HEK293T (cell line): ENCODE results near the gene INPP4B.

Experiments used
- CTCF ChIA-PET: fragments of 350-600 bp; formaldehyde crosslinking; extraction: SDS; loops from one replicate; lab custom pipeline; 2021; ENCODE audit warnings: antibody characterized with exemption, inconsistent platforms; lab: Yijun Ruan, JAX
- POLR2A ChIA-PET: fragments of 350-600 bp; formaldehyde crosslinking; extraction: SDS; loops from one replicate; lab custom pipeline; 2020; ENCODE audit warnings: antibody characterized with exemption, inconsistent platforms; lab: Yijun Ruan, JAX
- DNase-seq: peaks from one replicate; pipeline ENCODE4 v3.0.0; 2012; ENCODE audit warnings: mixed read lengths; ENCODE audit errors: extremely low spot score
- ARNT ChIP-seq: fragments of 450-650 bp; IDR thresholded peaks from 2 replicates; pipeline ENCODE4 v1.6.1; 2017; ENCODE audit warnings: mild to moderate bottlenecking
- BHLHE40 ChIP-seq: fragments of 450-650 bp; IDR thresholded peaks from 2 replicates; pipeline ENCODE4 v1.6.1; 2016; ENCODE audit warnings: mild to moderate bottlenecking, moderate library complexity, borderline replicate concordance
- CTBP1 ChIP-seq: fragments of 450-650 bp; IDR thresholded peaks from 2 replicates; pipeline ENCODE4 v1.6.1; 2016; ENCODE audit warnings: borderline replicate concordance
- ELF4 ChIP-seq: fragments of 450-650 bp; IDR thresholded peaks from 2 replicates; pipeline ENCODE4 v1.6.1; 2017; ENCODE audit warnings: antibody characterized with exemption
- FOXA1 ChIP-seq: fragments of 450-650 bp; IDR thresholded peaks from 2 replicates; pipeline ENCODE4 v1.6.1; 2016; ENCODE audit warnings: mild to moderate bottlenecking
- FOXK2 ChIP-seq: fragments of 450-650 bp; IDR thresholded peaks from 2 replicates; pipeline ENCODE4 v1.6.1; 2016; ENCODE audit warnings: mild to moderate bottlenecking
- FOXM1 ChIP-seq: fragments of 450-650 bp; IDR thresholded peaks from 2 replicates; pipeline ENCODE4 v1.6.1; 2017; ENCODE audit warnings: mild to moderate bottlenecking, borderline replicate concordance
- HDGF ChIP-seq: fragments of 450-650 bp; IDR thresholded peaks from 2 replicates; pipeline ENCODE4 v1.6.1; 2017; ENCODE audit warnings: antibody characterized with exemption, borderline replicate concordance
- L3MBTL2 ChIP-seq: fragments of 450-650 bp; conservative IDR thresholded peaks from 2 replicates; pipeline ENCODE4 v1.6.1; 2016; ENCODE audit warnings: mild to moderate bottlenecking
- LEF1 ChIP-seq: fragments of 450-650 bp; IDR thresholded peaks from 2 replicates; pipeline ENCODE4 v1.6.1; 2017; ENCODE audit warnings: mild to moderate bottlenecking, borderline replicate concordance
- NFRKB ChIP-seq: fragments of 450-650 bp; IDR thresholded peaks from 2 replicates; pipeline ENCODE4 v1.6.1; 2016; ENCODE audit warnings: mild to moderate bottlenecking, moderate library complexity
- SP1 ChIP-seq: fragments of 450-650 bp; IDR thresholded peaks from 2 replicates; pipeline ENCODE4 v1.6.1; 2017
- SUZ12 ChIP-seq: fragments of 450-650 bp; IDR thresholded peaks from 2 replicates; pipeline ENCODE4 v1.6.1; 2016; ENCODE audit warnings: mild to moderate bottlenecking
- TARDBP ChIP-seq: fragments of 450-650 bp; IDR thresholded peaks from 2 replicates; pipeline ENCODE4 v1.6.1; 2016
- ZNF384 ChIP-seq: fragments of 450-650 bp; IDR thresholded peaks from 2 replicates; pipeline ENCODE4 v1.6.1; 2016
- TF ChIP-seq, protein P1 (sequence below): fragments of 450-650 bp; IDR thresholded peaks from 2 replicates; pipeline ENCODE4 v1.6.1; 2016

The INPP4B gene

DNA sequence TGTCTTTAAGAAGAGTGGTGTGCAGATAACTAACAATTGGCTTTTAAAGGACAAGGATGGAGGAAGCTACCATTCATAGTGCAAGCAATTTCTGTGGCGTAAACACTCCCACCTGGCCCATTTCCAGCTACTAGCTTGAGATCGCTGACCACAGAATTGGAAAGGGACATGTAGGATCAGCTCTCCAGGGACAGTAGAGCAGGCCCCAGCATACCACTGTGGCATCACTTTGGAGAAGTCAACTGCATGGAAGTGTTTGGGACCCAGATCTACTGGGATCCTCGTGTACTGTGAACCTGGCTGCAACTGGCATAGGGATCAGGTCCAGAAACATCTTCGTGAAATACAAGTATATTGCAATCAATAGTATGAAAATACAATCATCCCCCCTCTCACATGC, 515.0 kb downstream of the INPP4B start:
- TF ChIP-seq NFRKB (no peak), SP1 (no peak), LEF1 (no peak), SUZ12 (no peak), ELF4 (no peak), BHLHE40 (no peak), ZNF384 (no peak), FOXM1 (no peak)
- POLR2A ChIA-PET = no interaction called here
- no peak for DNase-seq
- CTCF ChIA-PET = no interaction called here

GRCh38 chr4:142330311-142330710, 515.8 kb downstream of the INPP4B start:
- TF ChIP-seq L3MBTL2 (no peak), CTBP1 (no peak)
- ChIA-PET CTCF (no interaction called here), POLR2A (no interaction called here)
- DNase-seq = no peak

GRCh38 chr4:142329313-142329712, 516.8 kb downstream of the INPP4B start:
- no peak for DNase-seq
- CTCF ChIA-PET = no interaction called here
- TF ChIP-seq CTBP1 (no peak), FOXK2 (no peak), FOXM1 (no peak), BHLHE40 (no peak)
- POLR2A ChIA-PET = no interaction called here

GRCh38 chr4:142326181-142326580, 519.9 kb downstream of the INPP4B start:
- TF ChIP-seq NFRKB (no peak), SP1 (no peak), FOXA1 (no peak), L3MBTL2 (no peak), FOXK2 (no peak), BHLHE40 (no peak), FOXM1 (no peak), SUZ12 (no peak), ELF4 (no peak), HDGF (no peak), CTBP1 (no peak), ARNT (no peak), TARDBP (no peak), ZNF384 (no peak), LEF1 (no peak)
- TF ChIP-seq, protein P1, sequence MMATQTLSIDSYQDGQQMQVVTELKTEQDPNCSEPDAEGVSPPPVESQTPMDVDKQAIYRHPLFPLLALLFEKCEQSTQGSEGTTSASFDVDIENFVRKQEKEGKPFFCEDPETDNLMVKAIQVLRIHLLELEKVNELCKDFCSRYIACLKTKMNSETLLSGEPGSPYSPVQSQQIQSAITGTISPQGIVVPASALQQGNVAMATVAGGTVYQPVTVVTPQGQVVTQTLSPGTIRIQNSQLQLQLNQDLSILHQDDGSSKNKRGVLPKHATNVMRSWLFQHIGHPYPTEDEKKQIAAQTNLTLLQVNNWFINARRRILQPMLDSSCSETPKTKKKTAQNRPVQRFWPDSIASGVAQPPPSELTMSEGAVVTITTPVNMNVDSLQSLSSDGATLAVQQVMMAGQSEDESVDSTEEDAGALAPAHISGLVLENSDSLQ = no peak
- POLR2A ChIA-PET = no interaction called here
- CTCF ChIA-PET = no interaction called here
- no peak for DNase-seq

DNA sequence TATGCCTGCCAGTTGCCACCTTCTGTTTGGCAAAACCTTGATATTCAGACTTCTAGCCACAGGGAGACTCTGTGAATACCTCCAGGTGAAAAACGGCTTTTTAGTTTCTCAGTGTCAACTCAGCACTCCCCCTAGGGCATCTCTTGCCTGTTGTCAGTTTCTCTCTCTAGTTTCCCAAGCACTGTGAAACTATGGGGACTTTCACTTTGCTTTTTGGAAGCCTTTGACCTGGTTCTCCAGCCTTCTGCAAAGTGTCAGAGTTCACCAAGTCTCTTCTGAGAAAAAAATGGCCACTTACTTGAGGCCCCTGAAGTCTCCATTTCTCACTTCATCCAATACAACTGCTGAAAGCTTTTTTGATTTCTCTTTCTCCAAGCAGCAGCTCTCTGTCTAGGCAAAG, 521.5 kb downstream of the INPP4B start:
- no peak for TF ChIP-seq HDGF
- TF ChIP-seq NFRKB = no peak
- TF ChIP-seq SUZ12 = no peak
- TF ChIP-seq FOXK2 = no peak
- no peak for TF ChIP-seq ARNT
- TF ChIP-seq LEF1 = no peak
- TF ChIP-seq BHLHE40 = no peak
- TF ChIP-seq TARDBP = no peak
- no peak for TF ChIP-seq ELF4
- no peak for TF ChIP-seq FOXA1
- no peak for TF ChIP-seq ZNF384
- no peak for TF ChIP-seq L3MBTL2
- no peak for TF ChIP-seq SP1
- no peak for TF ChIP-seq FOXM1
- TF ChIP-seq, protein P1 = no peak
- no peak for TF ChIP-seq CTBP1
- CTCF ChIA-PET = no interaction called here
- DNase-seq = no peak
- POLR2A ChIA-PET = no interaction called here

- DNase-seq = no peak
- no peak for TF ChIP-seq ELF4
- TF ChIP-seq BHLHE40 = no peak
- TF ChIP-seq, protein P1 = no peak
- TF ChIP-seq ARNT = no peak
- no peak for TF ChIP-seq FOXM1
- TF ChIP-seq SP1 = no peak
- TF ChIP-seq SUZ12 = no peak
- TF ChIP-seq HDGF = no peak
- no peak for TF ChIP-seq NFRKB
- no peak for TF ChIP-seq L3MBTL2
- no peak for TF ChIP-seq LEF1
- TF ChIP-seq CTBP1 = no peak
- CTCF ChIA-PET = no interaction called here
- POLR2A ChIA-PET = no interaction called here
Observed at GRCh38 chr4:142322996-142323395, 523.1 kb downstream of the INPP4B start.

GRCh38 chr4:142318280-142318679, 527.8 kb downstream of the INPP4B start:
- no peak for DNase-seq
- no peak for TF ChIP-seq FOXM1
- TF ChIP-seq NFRKB = no peak
- no peak for TF ChIP-seq SP1
- TF ChIP-seq ZNF384 = no peak
- no peak for TF ChIP-seq FOXA1
- no peak for TF ChIP-seq BHLHE40
- TF ChIP-seq CTBP1 = no peak
- TF ChIP-seq ARNT = no peak
- no peak for TF ChIP-seq TARDBP
- no peak for TF ChIP-seq HDGF
- no peak for TF ChIP-seq SUZ12
- no peak for TF ChIP-seq L3MBTL2
- TF ChIP-seq FOXK2 = no peak
- TF ChIP-seq, protein P1 = no peak
- TF ChIP-seq LEF1 = no peak
- no peak for TF ChIP-seq ELF4
- ChIA-PET CTCF (no interaction called here), POLR2A (no interaction called here)
